HG02759 (cell line): ENCODE measurements around the gene GLRX.

Source experiments
- ATAC-seq: cut with Tn5 transposase; IDR thresholded peaks from one replicate; pipeline ENCODE4 v1.9.1; 2021; ENCODE audit warnings: mild to moderate bottlenecking, moderate library complexity; ENCODE audit not compliant: unreplicated experiment

GLRX gene

GRCh38 chr5:95784514-95785302 is 37.8 kb downstream of the GLRX start:
- no peak for ATAC-seq

- ATAC-seq: no peak
Observed at GRCh38 chr5:95783661-95784060, 38.9 kb downstream of the GLRX start.

- no peak for ATAC-seq
Observed at GRCh38 chr5:95782181-95782580, 40.3 kb downstream of the GLRX start.

GRCh38 chr5:95781101-95781583 is 41.4 kb downstream of the GLRX start:
- peak; percentile 100 for ATAC-seq

GRCh38 chr5:95780597-95780996 is 41.9 kb downstream of the GLRX start:
- no peak for ATAC-seq

- ATAC-seq: no peak
Observed at GRCh38 chr5:95779611-95780010, 42.9 kb downstream of the GLRX start.

GRCh38 chr5:95778713-95779436 is 43.7 kb downstream of the GLRX start:
- no peak for ATAC-seq

- ATAC-seq: no peak
Observed at GRCh38 chr5:95777441-95777840, 45.1 kb downstream of the GLRX start.

GRCh38 chr5:95773335-95774059 is 49.0 kb downstream of the GLRX start:
- no peak for ATAC-seq

- ATAC-seq: no peak
Observed at GRCh38 chr5:95771892-95772291, 50.6 kb downstream of the GLRX start.

- ATAC-seq: no peak
Observed at GRCh38 chr5:95770830-95771708, 51.5 kb downstream of the GLRX start.

GRCh38 chr5:95768731-95769130 is 53.8 kb downstream of the GLRX start:
- ATAC-seq: no peak

GRCh38 chr5:95763941-95764340 is 58.6 kb downstream of the GLRX start:
- no peak for ATAC-seq
